A549 treated with Mapracorat at 1 μM for 4 hours (cell line): ENCODE results near the gene ZFAND6. TPM values are rescaled to one million over a fixed set of nuclear protein-coding genes. Genes with fewer than 3 reads are reported as not detected.

Experiments
- total RNA-seq: library from RNA; stranded (reverse); fragments of 200-300 nt; extraction: Qiagen RNA extraction; gene quantifications from 5 replicates; pipeline ENCODE4 v1.2.3, GENCODE V29; 2022

Gene ZFAND6
- 96.4 to 118 TPM (median 99.9 TPM) in 5 replicates for total RNA-seq

DNA sequence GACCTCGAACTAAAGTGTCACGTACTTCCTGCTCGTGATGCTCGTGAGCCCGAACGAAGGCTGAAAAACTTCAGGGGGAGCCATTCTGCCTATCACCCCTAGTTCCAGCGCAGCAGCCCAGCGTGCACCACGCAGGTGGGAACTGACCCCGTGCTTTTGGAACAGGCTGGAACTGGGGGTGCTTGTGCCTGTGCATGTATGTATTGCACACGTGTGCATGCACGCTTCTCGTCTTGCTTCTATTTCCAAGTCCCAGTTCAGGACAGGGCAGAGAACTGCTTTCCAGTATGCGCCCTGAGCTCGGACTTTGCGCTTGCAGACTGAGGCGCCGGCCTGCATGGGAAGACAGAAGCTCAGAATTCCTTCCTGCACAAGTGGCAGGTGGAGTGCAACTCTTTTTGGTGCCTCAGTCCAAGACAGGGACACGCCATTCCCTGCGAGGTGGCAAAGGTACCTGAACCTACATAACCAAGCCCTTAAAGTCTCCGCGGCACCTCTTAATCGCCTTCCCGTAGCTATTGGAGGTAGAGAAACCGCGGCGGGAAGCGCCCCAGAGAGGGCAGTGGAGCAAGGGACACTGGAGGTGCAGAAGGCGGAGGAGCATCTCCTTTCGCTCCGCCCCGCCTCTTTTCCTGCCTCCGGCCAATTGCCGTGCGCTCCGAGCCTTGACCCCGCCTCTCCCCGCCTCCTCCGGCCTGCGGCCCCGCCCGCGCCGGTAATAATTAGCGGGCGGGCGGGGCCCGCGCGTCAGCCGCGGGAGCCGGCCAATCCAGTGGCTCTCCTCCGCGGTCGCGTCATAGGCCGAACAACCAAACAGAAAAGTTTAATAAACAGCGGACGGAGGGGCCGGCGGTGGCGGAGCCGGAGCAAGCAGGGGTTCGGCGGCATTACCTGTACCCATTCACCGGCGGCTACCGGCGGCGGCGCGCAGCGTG is at the start of gene ZFAND6:
TSS of gene ZFAND6 (plus strand) at position 826 of the 935 bp plus-strand sequence. CDS start 60,669 bp downstream, outside the sequence.

DNA sequence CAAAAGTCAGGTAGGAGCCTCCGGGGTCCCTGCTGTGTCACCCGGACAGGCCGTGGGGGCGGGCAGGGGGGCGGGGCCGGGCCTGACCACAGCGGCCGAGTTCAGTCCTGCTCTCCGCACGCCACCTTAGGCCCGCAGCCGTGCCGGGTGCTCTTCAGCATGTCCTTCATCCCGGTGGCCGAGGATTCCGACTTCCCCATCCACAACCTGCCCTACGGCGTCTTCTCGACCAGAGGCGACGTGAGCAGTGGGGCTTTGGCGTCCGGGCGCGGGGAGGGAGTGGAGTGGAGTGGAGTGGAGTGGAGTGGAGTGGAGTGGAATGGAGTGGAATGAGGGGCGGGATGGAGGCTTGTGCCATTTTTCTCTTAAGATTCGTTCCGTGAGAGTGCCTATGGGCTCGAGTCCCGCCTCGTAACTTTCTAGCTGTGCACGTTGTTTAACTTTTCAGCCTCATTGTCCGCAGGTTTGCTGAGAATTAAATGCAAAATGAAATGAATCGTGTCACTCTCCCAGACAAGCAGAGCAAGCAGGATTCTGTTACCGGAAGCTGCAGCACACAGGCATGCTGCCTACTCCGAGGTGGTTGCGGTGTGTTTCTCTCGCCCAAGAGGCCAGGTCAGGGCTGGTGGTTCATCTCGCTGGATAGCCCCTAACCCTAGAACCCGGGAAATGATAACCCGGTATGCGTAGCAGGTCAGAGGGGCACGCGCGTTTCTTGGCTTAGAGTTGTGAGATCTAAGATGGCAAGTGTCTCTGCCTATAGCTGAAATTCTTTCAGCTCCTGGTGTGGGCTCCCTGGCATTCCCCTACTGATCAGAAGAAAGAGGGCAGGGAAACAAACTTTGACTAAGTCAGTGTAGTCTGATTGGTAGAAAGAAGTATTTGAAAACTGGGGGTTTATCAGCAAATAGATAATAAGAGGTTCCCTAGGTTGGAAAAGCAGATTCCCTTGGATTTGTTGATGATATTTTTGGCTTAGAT is 93.7 kb downstream of the ZFAND6 start, which contains the start of gene FAH:
TSS of gene FAH (plus strand) at position 104 of the 981 bp plus-strand sequence. CDS start at position 160, 56 bp downstream.

Other genes starting within 250 kb of the ZFAND6 start
- 74.3 to 96.0 TPM (median 76.9 TPM) in 5 replicates for gene MTHFS, start 162.7 kb upstream of the ZFAND6 start, total RNA-seq
- 9.8 to 18.7 TPM (median 12.3 TPM) in 5 replicates for gene BCL2A1, start 88.5 kb upstream of the ZFAND6 start, total RNA-seq
- 31.5 to 35.4 TPM (median 33.1 TPM) in 5 replicates for gene FAH, start 93.3 kb downstream of the ZFAND6 start, total RNA-seq
- gene CTXND1, start 192.5 kb downstream of the ZFAND6 start, total RNA-seq = not detected in 5 replicates